Lung (tissue), 12 donors: ENCODE results near the gene CDH13. TPM values are rescaled to one million over a fixed set of nuclear protein-coding genes. Genes with fewer than 3 reads are reported as not detected.

Experiments
- ATAC-seq: fragments of 200-7000 bp; cut with Tn5 transposase; one replicate; pipeline ENCODE4 v1.9.1; 2020; ENCODE audit warnings: moderate number of reproducible peaks; ENCODE audit not compliant: insufficient read depth, low FRiP score
- DNase-seq, 3 donors: peaks; one replicate each; pipeline ENCODE4 v3.0.0-alpha.2; 2013 to 2017
- H3K27ac ChIP-seq, 2 donors: one replicate each; pipeline ENCODE4 v1.5.1; 2013; ENCODE audit warnings: mild to moderate bottlenecking in 2 of 2, moderate library complexity in 2 of 2, control low read depth in 1 of 2, inconsistent platforms in 1 of 2, low read depth in 1 of 2, low read length in 1 of 2
- H3K27me3 ChIP-seq, 3 donors: one replicate each; pipeline ENCODE4 v1.5.1; 2013; ENCODE audit warnings: low read length in 2 of 3; ENCODE audit not compliant: control insufficient read depth in 3 of 3, insufficient read depth in 3 of 3
- H3K36me3 ChIP-seq, 4 donors: one replicate each; pipeline ENCODE4 v1.5.1; 2013; ENCODE audit warnings: low read length in 4 of 4, mild to moderate bottlenecking in 1 of 4, moderate library complexity in 1 of 4; ENCODE audit not compliant: control insufficient read depth in 4 of 4, insufficient read depth in 4 of 4
- H3K4me1 ChIP-seq, 5 donors: one replicate each; pipeline ENCODE4 v1.5.1; 2013; ENCODE audit warnings: low read length in 5 of 5, mild to moderate bottlenecking in 2 of 5, moderate library complexity in 1 of 5; ENCODE audit not compliant: control insufficient read depth in 5 of 5, insufficient read depth in 5 of 5
- H3K4me3 ChIP-seq: one replicate; pipeline ENCODE4 v1.5.1; 2013; ENCODE audit warnings: mild to moderate bottlenecking, control low read depth, moderate library complexity
- H3K9ac ChIP-seq, 2 donors: one replicate each; pipeline ENCODE4 v1.5.1; 2013; ENCODE audit warnings: low read length in 2 of 2, control low read depth in 1 of 2; ENCODE audit not compliant: insufficient read depth in 1 of 2
- H3K9me3 ChIP-seq, 4 donors: one replicate each; pipeline ENCODE4 v1.5.1; 2013; ENCODE audit warnings: low read length in 3 of 4, mild to moderate bottlenecking in 1 of 4, moderate library complexity in 1 of 4; ENCODE audit not compliant: control insufficient read depth in 4 of 4, insufficient read depth in 3 of 4
- WGBS, 2 donors: extraction: QIAGEN DNeasy Blood & Tissue Kit; methylation state at CpG; one replicate each; pipeline ENCODE4 v1.1.7; 2013; 5-methylcytosine and 5-hydroxymethylcytosine counted together
- polyA plus RNA-seq, 2 donors: library from polyadenylated mRNA; stranded (reverse); fragments of 200-250 nt; gene quantifications; one replicate each; pipeline ENCODE4 v1.2.1, GENCODE V29; 2013
- total RNA-seq, 2 donors: library from RNA; depleted of rRNA in 1 of 2; stranded (reverse); fragments of >200 nt in 1 of 2; gene quantifications; one replicate each; pipeline ENCODE4 v1.2.1, GENCODE V29; 2014 to 2021
- TF ChIP-seq, protein P1 (sequence below): IDR thresholded peaks from 2 replicates; pipeline ENCODE4 v1.5.1; 2012; ENCODE audit warnings: mild to moderate bottlenecking; ENCODE audit errors: control extremely low read depth, extremely low read depth
- donor health status: control.
- donor health status: control.
- donor health status: Bipolar disorder and iron deficiency.
- donor health status: healthy.
- donor health status: DM: yes; HTN: yes; CAD: no.

The CDH13 gene
- total and polyA plus RNA-seq, 4 donors: 2.1 to 12.3 (median 7.3) TPM

DNA sequence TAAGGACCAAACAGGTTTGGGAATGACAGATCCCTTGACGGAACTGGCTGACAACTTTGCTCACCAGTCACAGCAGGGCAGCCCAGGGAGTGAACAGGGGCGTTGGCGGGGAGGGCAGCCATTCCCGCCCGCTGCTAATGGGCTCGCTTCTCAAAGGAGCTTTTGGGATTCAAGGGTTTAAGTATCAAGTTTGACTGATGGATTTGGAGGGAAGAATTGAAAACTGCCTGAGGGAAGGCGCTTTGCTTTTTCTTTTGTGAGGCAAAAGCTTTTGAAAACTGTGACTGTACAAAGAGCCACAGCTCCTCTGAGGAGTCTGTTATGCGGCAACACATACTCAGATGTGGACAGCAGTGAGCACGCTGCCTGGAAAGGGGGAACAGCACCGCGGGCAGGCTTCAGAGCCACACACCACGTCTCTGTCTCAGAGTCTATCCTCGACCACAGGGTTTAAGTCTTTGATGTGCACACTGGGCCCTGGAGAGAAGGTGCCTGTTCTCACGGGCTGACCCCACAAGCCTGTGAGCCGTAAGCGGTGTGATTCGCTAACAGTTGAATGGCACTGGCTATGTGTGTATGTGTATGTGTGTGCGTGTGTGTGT is 1101.1 kb downstream of the CDH13 start:
- Histone ChIP-seq H3K27me3 (no peaks in the 10 kb centered on the region), H3K27ac (no peak overlapping the region), H3K9ac (no peak overlapping the region), H3K36me3 (no peaks in the 10 kb centered on the region), H3K9me3 (peaks cover 0 to 3% (median under 1%) of the 10 kb centered on the region in 4 donors), H3K4me3 (no peak overlapping the region), H3K4me1 (no peaks in the 10 kb centered on the region)
- WGBS, 2 donors: 80 to 83% methylated on average over 18 of the region's 18 CpGs
- TF ChIP-seq, protein P1, sequence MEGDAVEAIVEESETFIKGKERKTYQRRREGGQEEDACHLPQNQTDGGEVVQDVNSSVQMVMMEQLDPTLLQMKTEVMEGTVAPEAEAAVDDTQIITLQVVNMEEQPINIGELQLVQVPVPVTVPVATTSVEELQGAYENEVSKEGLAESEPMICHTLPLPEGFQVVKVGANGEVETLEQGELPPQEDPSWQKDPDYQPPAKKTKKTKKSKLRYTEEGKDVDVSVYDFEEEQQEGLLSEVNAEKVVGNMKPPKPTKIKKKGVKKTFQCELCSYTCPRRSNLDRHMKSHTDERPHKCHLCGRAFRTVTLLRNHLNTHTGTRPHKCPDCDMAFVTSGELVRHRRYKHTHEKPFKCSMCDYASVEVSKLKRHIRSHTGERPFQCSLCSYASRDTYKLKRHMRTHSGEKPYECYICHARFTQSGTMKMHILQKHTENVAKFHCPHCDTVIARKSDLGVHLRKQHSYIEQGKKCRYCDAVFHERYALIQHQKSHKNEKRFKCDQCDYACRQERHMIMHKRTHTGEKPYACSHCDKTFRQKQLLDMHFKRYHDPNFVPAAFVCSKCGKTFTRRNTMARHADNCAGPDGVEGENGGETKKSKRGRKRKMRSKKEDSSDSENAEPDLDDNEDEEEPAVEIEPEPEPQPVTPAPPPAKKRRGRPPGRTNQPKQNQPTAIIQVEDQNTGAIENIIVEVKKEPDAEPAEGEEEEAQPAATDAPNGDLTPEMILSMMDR: no peak
- ATAC-seq (no peak), DNase-seq (no peak)

DNA sequence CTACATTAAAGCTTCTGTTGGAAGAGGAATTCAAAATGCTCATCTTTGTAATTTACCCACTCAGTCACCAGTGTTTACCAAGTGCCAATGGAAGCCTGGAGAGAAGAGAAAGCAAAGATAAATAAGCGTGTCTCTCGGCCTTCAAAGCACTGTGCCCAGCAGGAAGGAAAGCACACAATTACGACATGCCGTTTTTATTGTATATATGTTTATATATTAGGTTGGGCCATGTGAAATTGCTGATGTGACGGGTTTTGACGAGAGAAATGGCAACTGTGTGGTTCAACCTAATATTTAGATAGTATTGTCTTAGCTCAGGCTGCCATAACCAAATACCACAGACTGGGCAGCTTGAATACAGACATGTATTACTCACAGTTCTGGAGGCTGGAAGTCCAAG is 1101.7 kb downstream of the CDH13 start:
- H3K4me1 ChIP-seq: no peaks in the 10 kb centered on the region
- no peak overlapping the region for H3K4me3 ChIP-seq
- TF ChIP-seq, protein P1: no peak
- WGBS, 2 donors: 27 to 37% methylated on average over 6 of the region's 6 CpGs
- no peak overlapping the region for H3K9ac ChIP-seq
- ATAC-seq (no peak), DNase-seq (no peak)
- H3K27ac ChIP-seq: no peak overlapping the region
- H3K9me3 ChIP-seq: peaks cover 0 to 6% (median 2%) of the 10 kb centered on the region in 4 donors
- no peaks in the 10 kb centered on the region for H3K27me3 ChIP-seq
- no peaks in the 10 kb centered on the region for H3K36me3 ChIP-seq

DNA sequence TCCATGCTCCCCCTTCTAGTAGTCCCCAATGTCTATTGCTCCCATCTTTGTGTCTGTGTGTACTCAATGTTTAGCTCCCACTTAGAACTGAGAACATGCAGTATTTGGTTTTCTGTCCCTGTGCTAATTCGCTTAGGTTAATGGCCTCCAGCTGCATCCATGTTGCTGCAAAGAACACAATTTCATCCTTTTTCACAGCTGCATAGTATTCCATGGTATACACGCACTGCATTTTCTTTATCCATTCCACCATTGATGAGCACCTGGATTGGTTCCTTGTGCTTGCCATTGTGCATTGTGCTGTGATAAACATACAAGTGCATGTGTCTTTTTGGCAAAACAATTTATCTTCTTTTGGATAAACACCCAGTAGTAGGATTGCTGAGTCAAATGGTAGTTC is 1104.0 kb downstream of the CDH13 start:
- DNase-seq (no peak), ATAC-seq (no peak)
- H3K27ac ChIP-seq: no peak overlapping the region
- H3K4me3 ChIP-seq: no peak overlapping the region
- TF ChIP-seq, protein P1: no peak
- H3K27me3 ChIP-seq: no peaks in the 10 kb centered on the region
- H3K36me3 ChIP-seq: no peaks in the 10 kb centered on the region
- H3K4me1 ChIP-seq: no peaks in the 10 kb centered on the region
- peaks cover 0 to 9% (median 2%) of the 10 kb centered on the region in 4 donors for H3K9me3 ChIP-seq
- 0 to 94% methylated on average over 2 of the region's 2 CpGs for WGBS, 2 donors
- H3K9ac ChIP-seq: no peak overlapping the region

DNA sequence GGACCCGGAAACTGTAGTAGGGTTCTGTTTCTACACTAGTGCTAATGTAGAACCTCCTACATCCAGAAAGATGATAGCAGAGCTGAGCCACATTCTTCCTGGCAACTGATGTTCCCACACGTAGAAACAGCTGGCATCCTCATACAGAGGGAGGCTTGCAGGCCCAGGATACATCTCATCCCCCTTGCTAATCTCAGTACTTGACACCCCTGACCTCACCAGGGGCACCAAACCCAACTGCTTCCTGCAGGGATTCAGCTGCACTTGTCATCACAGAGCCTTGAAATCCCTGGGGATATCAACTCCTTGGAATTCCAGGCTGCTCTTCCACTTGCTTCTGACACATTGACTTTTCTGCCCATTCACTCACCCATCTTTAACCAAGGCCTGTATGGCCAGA is 1105.8 kb downstream of the CDH13 start:
- Histone ChIP-seq H3K36me3 (no peaks in the 10 kb centered on the region), H3K27ac (no peak overlapping the region), H3K9ac (no peak overlapping the region), H3K4me3 (no peak overlapping the region), H3K9me3 (peaks cover 0 to 9% (median 2%) of the 10 kb centered on the region in 4 donors), H3K27me3 (no peaks in the 10 kb centered on the region), H3K4me1 (no peaks in the 10 kb centered on the region)
- TF ChIP-seq, protein P1: no peak
- 82 to 91% methylated on average over 2 of the region's 2 CpGs for WGBS, 2 donors
- no peak for DNase-seq
- no peak for ATAC-seq
